ENCODE results near the gene PLEKHF1.

Gene PLEKHF1

GRCh38 chr19:29618871-29619270, 46.4 kb upstream of the PLEKHF1 start:
- no peak for TF ChIP-seq CTCF (IDR thresholded peaks at IDR 0.05; ENCODE audit: unreplicated experiment in 3 of 3)
- no peaks in the 10 kb centered on the region for H3K27me3 Mint-ChIP-seq (ENCODE audit: low read depth)
- H3K4me3 Mint-ChIP-seq: no peak overlapping the region
- H3K36me3 Mint-ChIP-seq (ENCODE audit: low read depth): peaks cover 11% of the 10 kb centered on the region
- H3K27ac Mint-ChIP-seq: no peak overlapping the region
- no peaks in the 10 kb centered on the region for H3K4me1 Mint-ChIP-seq
- no peaks in the 10 kb centered on the region for H3K9me3 Mint-ChIP-seq

GRCh38 chr19:29620931-29621351, 44.3 kb upstream of the PLEKHF1 start:
- H3K9me3 Mint-ChIP-seq: no peaks in the 10 kb centered on the region

GRCh38 chr19:29622166-29623070, 42.8 kb upstream of the PLEKHF1 start:
- Mint-ChIP-seq H3K9me3 (no peaks in the 10 kb centered on the region), H3K4me1 (no peaks in the 10 kb centered on the region), H3K27ac (no peak overlapping the region), H3K4me3 (no peak overlapping the region), H3K36me3 (ENCODE audit: low read depth) (no peaks in the 10 kb centered on the region), H3K27me3 (ENCODE audit: low read depth) (no peaks in the 10 kb centered on the region)
- no peak for TF ChIP-seq CTCF (IDR thresholded peaks at IDR 0.05; ENCODE audit: unreplicated experiment in 3 of 3)

More at GRCh38 chr19:29620931-29621351, 44.3 kb upstream of the PLEKHF1 start:
- TF ChIP-seq CTCF (IDR thresholded peaks at IDR 0.05; ENCODE audit: unreplicated experiment in 3 of 3): no peak
- H3K27me3 Mint-ChIP-seq (ENCODE audit: low read depth): no peaks in the 10 kb centered on the region
- H3K27ac Mint-ChIP-seq: peak overlapping the region in 2 of 3 experiments; percentile 12 to 37
- H3K4me1 Mint-ChIP-seq: no peaks in the 10 kb centered on the region
- peak overlapping the region in 1 of 3 experiments; percentile 11 for H3K4me3 Mint-ChIP-seq
- H3K36me3 Mint-ChIP-seq (ENCODE audit: low read depth): no peaks in the 10 kb centered on the region

- Mint-ChIP-seq H3K4me3 (no peak overlapping the region), H3K36me3 (ENCODE audit: low read depth) (no peaks in the 10 kb centered on the region), H3K27ac (peak overlapping the region in 1 of 3 experiments; percentile 86), H3K27me3 (ENCODE audit: low read depth) (no peaks in the 10 kb centered on the region), H3K9me3 (no peaks in the 10 kb centered on the region), H3K4me1 (no peaks in the 10 kb centered on the region)
- no peak for TF ChIP-seq CTCF (IDR thresholded peaks at IDR 0.05; ENCODE audit: unreplicated experiment in 3 of 3)
These were observed 41.4 kb upstream of the PLEKHF1 start for GRCh38 chr19:29623726-29624488.

- no peaks in the 10 kb centered on the region for H3K36me3 Mint-ChIP-seq (ENCODE audit: low read depth)
- H3K9me3 Mint-ChIP-seq: no peaks in the 10 kb centered on the region
- no peaks in the 10 kb centered on the region for H3K4me1 Mint-ChIP-seq
- H3K27me3 Mint-ChIP-seq (ENCODE audit: low read depth): no peaks in the 10 kb centered on the region
- no peak overlapping the region for H3K4me3 Mint-ChIP-seq
- TF ChIP-seq CTCF (IDR thresholded peaks at IDR 0.05; ENCODE audit: unreplicated experiment in 3 of 3): no peak
- H3K27ac Mint-ChIP-seq: peak overlapping the region; percentile 91 to 94 (median 92)
These were observed 40.6 kb upstream of the PLEKHF1 start for GRCh38 chr19:29624489-29625185.

Measured in nephron (organoid).